ENCODE data around the gene HAP1. TPM values are rescaled to one million over a fixed set of nuclear protein-coding genes. Genes with fewer than 3 reads are reported as not detected.

Gene HAP1
- total RNA-seq, 1 experiment from 2014 or later: 3.2 TPM

DNA sequence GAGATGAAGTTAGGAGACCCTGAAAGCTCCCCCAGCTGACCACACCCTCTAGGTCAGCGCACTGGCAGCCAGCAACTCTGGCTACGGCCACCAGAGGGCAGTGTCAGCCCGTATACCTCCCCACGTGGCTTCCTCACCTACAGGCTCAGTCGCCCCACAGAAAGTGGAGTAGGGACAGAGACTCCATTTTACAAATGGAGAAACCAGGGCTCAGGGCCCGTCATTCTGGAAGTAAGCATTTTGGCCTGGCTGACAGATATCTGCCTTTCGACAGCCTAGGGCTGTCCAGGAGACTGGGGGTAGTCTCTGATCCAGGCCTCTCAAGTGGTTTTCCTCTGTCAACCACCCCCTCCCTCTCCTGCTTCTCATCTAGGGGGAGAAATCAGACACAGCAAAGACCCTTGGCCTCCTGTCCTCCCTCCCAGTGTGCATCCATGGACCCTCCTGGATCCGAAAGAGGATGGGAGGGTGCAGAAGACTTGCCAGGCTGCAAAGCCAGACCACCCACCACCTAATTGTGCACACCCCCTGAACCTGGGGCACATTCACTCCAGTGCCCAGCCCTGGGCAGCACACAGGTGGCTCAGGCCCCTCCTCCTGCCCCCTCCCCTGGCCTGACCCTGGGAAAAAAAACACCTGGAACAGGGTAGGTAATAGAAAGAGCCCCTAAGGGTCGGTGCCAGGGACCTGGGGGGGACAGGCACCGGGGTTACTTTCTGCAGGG is 3.8 kb upstream of the HAP1 start:
- H3K27me3 ChIP-seq (replicated peaks; ENCODE audit: control insufficient read depth, insufficient read depth, low read length): no peaks in the 10 kb centered on the region; the same call in 1 of the 2 replicates
- peaks cover 6% of the 10 kb centered on the region for H3K36me3 Mint-ChIP-seq (ENCODE audit: insufficient read depth, unreplicated experiment)
- peaks cover 31% of the 10 kb centered on the region for H3K4me1 Mint-ChIP-seq (ENCODE audit: low read depth, unreplicated experiment)
- no TSS peak for BruUV-seq (replicated peaks)
- no peak overlapping the region for H3K4me3 Mint-ChIP-seq (ENCODE audit: unreplicated experiment)
- intact Hi-C loops (cut with micrococcal nuclease; ENCODE audit: unreplicated experiment): loop anchor here (1.0 kb wide), 6 partner anchors 34 to 221 kb away; partner anchors contain the start of gene KLHL11
- peak; percentile 98 for TF ChIP-seq CTCF (IDR thresholded peaks at IDR 0.05; ENCODE audit: insufficient read depth in 1 of 2, low read depth in 1 of 2, low read length in 1 of 2, severe bottlenecking in 1 of 2, unreplicated experiment in 1 of 2)
- ChIA-PET CTCF (interaction anchor here (0.6 to 2.6 kb wide), 6 partner anchors 48 to 221 kb away, joined by 3 to 14 read pairs (median 4); partner anchors contain the start of genes FKBP10 and JUP), POLR2A (interaction anchor here (0.9 to 1.0 kb wide), 3 partner anchors 48 to 74 kb away, joined by 3 to 8 read pairs (median 4); partner anchors contain the start of gene JUP)
- H3K27me3 Mint-ChIP-seq (ENCODE audit: insufficient read depth, unreplicated experiment): peaks cover 15% of the 10 kb centered on the region
- H3K9me3 Mint-ChIP-seq (ENCODE audit: unreplicated experiment): no peaks in the 10 kb centered on the region
- H3K4me3 ChIP-seq (ENCODE audit: low read depth, low read length): no peak overlapping the region
- H3K9me3 ChIP-seq: no peaks in the 10 kb centered on the region
- peak; percentile 88 to 91 for DNase-seq
- H3K36me3 ChIP-seq (ENCODE audit: control insufficient read depth, insufficient read depth, low read length): no peaks in the 10 kb centered on the region
- H3K4me1 ChIP-seq: peaks cover 31% of the 10 kb centered on the region
- peak overlapping the region; percentile 51 for H3K27ac Mint-ChIP-seq (ENCODE audit: unreplicated experiment)

- no peaks in the 10 kb centered on the region for H3K36me3 ChIP-seq (ENCODE audit: control insufficient read depth, insufficient read depth, low read length)
- BruUV-seq (replicated peaks): no TSS peak
- Mint-ChIP-seq H3K4me1 (ENCODE audit: low read depth, unreplicated experiment) (peaks cover 32% of the 10 kb centered on the region), H3K27ac (ENCODE audit: unreplicated experiment) (no peak overlapping the region), H3K27me3 (ENCODE audit: insufficient read depth, unreplicated experiment) (peaks cover 15% of the 10 kb centered on the region), H3K36me3 (ENCODE audit: insufficient read depth, unreplicated experiment) (peaks cover 6% of the 10 kb centered on the region), H3K4me3 (ENCODE audit: unreplicated experiment) (no peak overlapping the region), H3K9me3 (ENCODE audit: unreplicated experiment) (no peaks in the 10 kb centered on the region)
- intact Hi-C loops (cut with micrococcal nuclease; ENCODE audit: unreplicated experiment): loop anchor here (1.0 kb wide), 6 partner anchors 35 to 222 kb away; partner anchors contain the start of gene KLHL11
- ChIA-PET CTCF (interaction anchor here (0.6 to 2.6 kb wide), 7 partner anchors 49 to 222 kb away, joined by 3 to 14 read pairs (median 4); partner anchors contain the start of genes FKBP10 and JUP), POLR2A (interaction anchor here (0.9 to 1.0 kb wide), 3 partner anchors 49 to 75 kb away, joined by 3 to 8 read pairs (median 4); partner anchors contain the start of gene JUP)
- H3K27me3 ChIP-seq (replicated peaks; ENCODE audit: control insufficient read depth, insufficient read depth, low read length): no peaks in the 10 kb centered on the region; the same call in 1 of the 2 replicates
- no peak for TF ChIP-seq CTCF (IDR thresholded peaks at IDR 0.05; ENCODE audit: insufficient read depth in 1 of 2, low read depth in 1 of 2, low read length in 1 of 2, severe bottlenecking in 1 of 2, unreplicated experiment in 1 of 2)
- H3K9me3 ChIP-seq: no peaks in the 10 kb centered on the region
- H3K4me1 ChIP-seq: peaks cover 31% of the 10 kb centered on the region
- DNase-seq: no peak
- H3K4me3 ChIP-seq (ENCODE audit: low read depth, low read length): no peak overlapping the region
Measured at GRCh38 chr17:41737680-41738023, 3.2 kb upstream of the HAP1 start.

- Histone ChIP-seq H3K4me1 (peaks cover 31% of the 10 kb centered on the region), H3K27me3 (replicated peaks; ENCODE audit: control insufficient read depth, insufficient read depth, low read length) (no peaks in the 10 kb centered on the region; the same call in 1 of the 2 replicates), H3K4me3 (ENCODE audit: low read depth, low read length) (no peak overlapping the region), H3K9me3 (no peaks in the 10 kb centered on the region), H3K36me3 (ENCODE audit: control insufficient read depth, insufficient read depth, low read length) (no peaks in the 10 kb centered on the region)
- H3K4me1 Mint-ChIP-seq (ENCODE audit: low read depth, unreplicated experiment): peaks cover 30% of the 10 kb centered on the region
- no peak overlapping the region for H3K27ac Mint-ChIP-seq (ENCODE audit: unreplicated experiment)
- ChIA-PET CTCF (interaction anchor here (0.6 to 2.6 kb wide), 8 partner anchors 25 to 222 kb away, joined by 3 to 14 read pairs (median 4); partner anchors contain the start of genes FKBP10, GAST and JUP), POLR2A (interaction anchor here (0.6 to 1.0 kb wide), 4 partner anchors 49 to 275 kb away, joined by 3 to 8 read pairs (median 4); partner anchors contain the start of gene JUP)
- TF ChIP-seq CTCF (IDR thresholded peaks at IDR 0.05; ENCODE audit: insufficient read depth in 1 of 2, low read depth in 1 of 2, low read length in 1 of 2, severe bottlenecking in 1 of 2, unreplicated experiment in 1 of 2): no peak
- H3K9me3 Mint-ChIP-seq (ENCODE audit: unreplicated experiment): no peaks in the 10 kb centered on the region
- no peak overlapping the region for H3K4me3 Mint-ChIP-seq (ENCODE audit: unreplicated experiment)
- no TSS peak for BruUV-seq (replicated peaks)
- peaks cover 6% of the 10 kb centered on the region for H3K36me3 Mint-ChIP-seq (ENCODE audit: insufficient read depth, unreplicated experiment)
- intact Hi-C loops (cut with micrococcal nuclease; ENCODE audit: unreplicated experiment): no loop called here
- DNase-seq: no peak
- peaks cover 15% of the 10 kb centered on the region for H3K27me3 Mint-ChIP-seq (ENCODE audit: insufficient read depth, unreplicated experiment)
Measured at GRCh38 chr17:41736983-41737679, 2.7 kb upstream of the HAP1 start.

All from Caco-2 (cell line).